ENCODE measurements around the gene INSYN2B. TPM values are rescaled to one million over a fixed set of nuclear protein-coding genes. Genes with fewer than 3 reads are reported as not detected.

Gene INSYN2B
- total and polyA plus RNA-seq, 2 of the 8 experiments (the other 6 are each of a cell fraction or from before 2014, with no cell fraction given): not detected

DNA sequence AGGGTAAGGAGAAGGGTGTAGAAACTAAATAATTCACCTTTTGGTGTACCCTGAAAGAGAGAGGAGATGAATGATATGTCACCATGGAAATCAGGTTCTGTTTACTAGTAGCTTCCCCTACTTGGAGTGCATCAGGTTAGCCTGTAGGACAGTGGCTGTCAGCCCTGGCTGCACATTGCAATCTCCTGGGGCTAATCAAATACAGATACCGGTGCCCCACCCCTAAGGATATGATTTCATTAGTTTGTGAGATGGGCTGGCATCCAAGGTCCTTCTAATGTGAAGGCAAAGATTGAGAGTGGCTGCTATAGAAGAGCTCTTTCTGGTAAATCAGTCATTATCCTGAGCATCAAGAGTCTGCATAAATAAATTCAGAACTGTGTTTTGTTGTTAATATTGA, 47.2 kb downstream of the INSYN2B start:
- no peaks in the 10 kb centered on the region for H3K23me2 ChIP-seq (ENCODE audit: low read depth, low read length)
- no peaks in the 10 kb centered on the region for H3K79me2 ChIP-seq (ENCODE audit: control insufficient read depth in 1 of 2, insufficient read depth in 2 of 2, low read length in 2 of 2)
- H3K4me2 ChIP-seq (ENCODE audit: insufficient read depth in 1 of 2, low read depth in 2 of 2, low read length in 2 of 2): no peak overlapping the region
- H4K91ac ChIP-seq (replicated peaks; ENCODE audit: insufficient read length, low read length): no peak overlapping the region
- H2BK5ac ChIP-seq (ENCODE audit: low read depth, low read length): no peak overlapping the region
- TF ChIP-seq SUZ12 (IDR thresholded peaks at IDR 0.05; ENCODE audit: low read length) (no peak), EGR1 (IDR thresholded peaks at IDR 0.05; ENCODE audit: borderline replicate concordance, low read depth, low read length) (no peak)
- TF ChIP-seq, protein P1, sequence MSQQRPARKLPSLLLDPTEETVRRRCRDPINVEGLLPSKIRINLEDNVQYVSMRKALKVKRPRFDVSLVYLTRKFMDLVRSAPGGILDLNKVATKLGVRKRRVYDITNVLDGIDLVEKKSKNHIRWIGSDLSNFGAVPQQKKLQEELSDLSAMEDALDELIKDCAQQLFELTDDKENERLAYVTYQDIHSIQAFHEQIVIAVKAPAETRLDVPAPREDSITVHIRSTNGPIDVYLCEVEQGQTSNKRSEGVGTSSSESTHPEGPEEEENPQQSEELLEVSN (IDR thresholded peaks at IDR 0.05): no peak
- no peak overlapping the region for H2AFZ ChIP-seq (ENCODE audit: low read length)
- ChIA-PET CTCF (ENCODE audit: partially characterized antibody) (no interaction called here), POLR2A (ENCODE audit: partially characterized antibody) (interaction anchor here (0.8 kb wide), 1 partner anchor 12 kb away, joined by 3 read pairs; no protein-coding TSS in a partner anchor)
- no peaks in the 10 kb centered on the region for H4K20me1 ChIP-seq (replicated peaks in 1 of 2; ENCODE audit: control insufficient read depth in 1 of 2, insufficient read depth in 2 of 2, low read length in 2 of 2)
- no peaks in the 10 kb centered on the region for H3K27me3 ChIP-seq (replicated peaks in 1 of 4; ENCODE audit: control insufficient read depth in 3 of 4, extremely low read depth in 1 of 4, insufficient read depth in 3 of 4, low read length in 3 of 4)
- 85% methylated on average over 1 of the region's 1 CpG; no CpG with 5 or more reads in 1 of the 2 experiments for WGBS, 2 experiments (ENCODE audit: extremely low coverage in 1 of 2, insufficient coverage in 1 of 2, insufficient read length in 1 of 2, insufficient replicate concordance in 2 of 2, low coverage in 1 of 2, low lambda C conversion rate in 2 of 2, missing lambda C conversion rate in 1 of 2)
- H2BK15ac ChIP-seq (ENCODE audit: low read length): no peak overlapping the region
- no peak for FAIRE-seq
- DNase-seq (ENCODE audit: low read depth in 1 of 2, low spot score in 2 of 2): no peak
- H3K4me1 ChIP-seq (replicated peaks in 1 of 4; ENCODE audit: control insufficient read depth in 3 of 4, insufficient read depth in 4 of 4, low read length in 3 of 4): peaks cover 0 to 3% (median 0%) of the 10 kb centered on the region in 4 experiments; a peak in 1 of 7 replicates
- H3K9ac ChIP-seq (replicated peaks in 1 of 4; ENCODE audit: extremely low read depth in 1 of 4, low read depth in 3 of 4, low read length in 3 of 4): no peak overlapping the region
- H2BK120ac ChIP-seq (replicated peaks; ENCODE audit: low read depth, low read length): no peak overlapping the region
- H3K56ac ChIP-seq (replicated peaks; ENCODE audit: insufficient read length, low read depth, low read length): no peak overlapping the region
- no peak overlapping the region for H2AK5ac ChIP-seq (ENCODE audit: low read depth, low read length)
- no peak overlapping the region for H3K4me3 ChIP-seq (ENCODE audit: extremely low read depth in 1 of 4, insufficient read depth in 2 of 4, low read depth in 3 of 4, low read length in 4 of 4)
- H4K5ac ChIP-seq (ENCODE audit: insufficient read length, low read depth, low read length): no peak overlapping the region
- no peak overlapping the region for H4K8ac ChIP-seq (ENCODE audit: extremely low read depth, insufficient read depth, low read length)
- H3K4ac ChIP-seq (replicated peaks; ENCODE audit: insufficient read length, low read depth, low read length): no peak overlapping the region
- H2BK20ac ChIP-seq (ENCODE audit: low read length): no peak overlapping the region
- no peaks in the 10 kb centered on the region for H3K36me3 ChIP-seq (ENCODE audit: control insufficient read depth in 2 of 4, insufficient read depth in 4 of 4, low read length in 3 of 4)
- H3K27ac ChIP-seq (ENCODE audit: low read depth, low read length): no peak overlapping the region
- no peaks in the 10 kb centered on the region for H3K9me3 ChIP-seq (ENCODE audit: insufficient read depth in 2 of 2, low read depth in 1 of 2, low read length in 1 of 2)
- no peak overlapping the region for H3K23ac ChIP-seq (ENCODE audit: insufficient read length)
- H3K14ac ChIP-seq (ENCODE audit: insufficient read length): no peak overlapping the region
- no peak overlapping the region for H3K18ac ChIP-seq (ENCODE audit: extremely low read depth, low read length)
- no peak overlapping the region for H2BK12ac ChIP-seq (ENCODE audit: low read depth, low read length)
- H3K79me1 ChIP-seq (ENCODE audit: low read depth, low read length): no peaks in the 10 kb centered on the region
